Medulla oblongata (tissue), 1 donor: ENCODE data around the gene USP2.

Experiments
- DNase-seq: peaks from one replicate; pipeline ENCODE4 v3.0.0-alpha.2; 2015; ENCODE audit errors: extremely low spot score

The USP2 gene

DNA sequence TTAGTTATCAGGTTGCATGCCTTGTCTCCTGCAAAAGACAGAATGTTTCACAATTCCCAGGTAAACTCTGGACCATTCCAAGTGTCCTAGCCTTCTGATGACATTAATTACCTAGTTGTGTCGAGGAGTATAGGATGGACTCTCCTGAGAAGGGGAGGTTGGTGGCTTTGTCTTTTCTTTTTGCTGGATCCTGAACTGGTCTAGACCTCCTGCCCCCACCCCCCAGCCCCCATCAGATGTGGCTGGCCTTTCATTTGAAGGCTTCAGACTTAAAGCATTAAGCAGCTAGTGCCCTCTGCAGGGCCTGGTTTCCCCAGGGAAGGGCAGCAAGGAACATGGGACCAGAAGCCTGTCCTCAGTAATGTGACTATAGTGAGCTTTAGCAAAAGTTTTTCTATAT is 74.3 kb downstream of the USP2 start:
- DNase-seq, result peak; percentile 16

DNA sequence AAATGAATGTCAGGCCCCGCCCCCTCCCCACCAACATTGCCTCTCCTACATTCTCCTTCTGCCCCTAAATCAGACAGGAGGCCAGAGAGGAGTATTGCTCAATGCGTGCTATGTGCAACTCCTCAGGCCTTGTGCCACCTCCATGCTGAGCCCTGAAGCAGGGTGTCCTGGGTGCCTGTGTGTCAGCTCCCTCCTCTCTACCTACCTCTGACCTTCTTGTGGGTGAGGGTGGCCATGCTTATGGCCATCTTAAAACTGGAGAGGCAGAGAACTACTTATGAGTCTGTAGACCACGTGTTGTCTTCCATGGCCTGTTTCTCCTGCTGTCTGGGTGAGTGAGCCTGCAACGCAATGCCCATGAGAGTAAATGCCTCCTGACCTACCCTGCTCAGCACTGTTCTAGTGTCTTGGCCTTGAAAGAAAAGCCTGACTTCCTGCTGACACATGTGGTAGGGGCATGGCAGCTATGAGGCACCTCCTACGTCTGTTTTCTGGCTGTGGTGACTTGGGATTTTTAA is 75.1 kb downstream of the USP2 start:
- DNase-seq, result no peak

DNA sequence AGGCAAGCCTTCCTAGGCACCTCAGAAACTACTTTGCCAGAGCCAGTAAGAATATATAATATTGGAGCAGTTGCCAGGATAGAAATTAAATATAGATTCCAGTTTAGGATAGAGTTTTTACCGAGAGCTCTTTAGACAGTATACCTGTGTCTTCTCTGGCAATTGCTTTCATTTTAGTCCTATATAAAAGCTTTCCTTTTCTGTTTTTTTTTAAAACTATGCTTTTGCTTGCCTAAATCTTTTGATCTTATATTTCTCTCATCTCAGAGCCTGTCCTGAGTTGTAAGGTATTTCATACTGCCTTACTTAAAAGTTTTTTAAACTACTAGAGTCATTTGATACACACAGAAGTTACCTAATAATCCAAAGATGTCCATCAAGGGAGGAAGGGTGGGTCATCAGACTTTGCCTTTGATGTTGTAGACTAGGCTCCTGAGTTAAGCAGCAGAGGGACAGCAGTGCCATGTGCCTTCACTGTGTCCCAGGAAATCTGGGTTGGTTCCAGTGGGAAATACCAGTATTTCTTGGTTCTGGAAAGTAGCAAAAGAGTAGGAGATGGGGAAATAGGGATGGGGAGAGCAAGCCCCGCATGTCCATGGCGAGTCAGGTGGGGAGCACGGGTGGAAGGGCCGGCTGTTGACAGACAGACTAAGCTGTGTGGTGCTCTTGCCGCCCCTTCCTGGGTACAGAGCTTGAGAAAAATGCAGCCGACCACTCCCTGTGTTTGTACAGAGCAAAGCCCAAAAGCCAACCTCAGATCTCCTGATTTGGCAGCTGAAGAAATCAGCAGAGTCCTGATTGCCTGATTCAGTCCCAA is 75.7 kb downstream of the USP2 start:
- DNase-seq, result no peak
